OCI-LY1 (cell line): ENCODE measurements around the gene IRF5.
A peak's percentile ranks its signal among the peaks of the same experiment; 100 is the strongest.
"Not testable (repeated sequence)": the region's sequence is repeated elsewhere in the genome, so short reads cannot be mapped to it uniquely, and the experiment has no call there.

Experiments used
- H2AFZ ChIP-seq: fragments of 200-600 bp; sonication (generic), shearing (Covaris generic); 2 replicates; pipeline ENCODE4 v1.6.0; 2014; ENCODE audit warnings: antibody characterized with exemption, mild to moderate bottlenecking, low read length
- H3F3A ChIP-seq: fragments of 200-600 bp; sonication (generic), shearing (Covaris generic); 2 replicates; pipeline ENCODE4 v1.6.0; 2014; ENCODE audit warnings: mild to moderate bottlenecking, antibody characterized with exemption, low read length, moderate library complexity; ENCODE audit not compliant: insufficient read depth
- H3K27ac ChIP-seq: fragments of 200-600 bp; sonication (generic); 2 replicates; pipeline ENCODE4 v1.5.1; 2014; ENCODE audit warnings: low read length, mixed run types, mild to moderate bottlenecking, low read depth; ENCODE audit not compliant: poor library complexity, severe bottlenecking
- H3K27me3 ChIP-seq: fragments of 200-600 bp; sonication (generic); 2 replicates; pipeline ENCODE4 v1.6.0; 2014; ENCODE audit warnings: antibody characterized with exemption, mild to moderate bottlenecking, low read length, moderate library complexity; ENCODE audit not compliant: insufficient read depth
- H3K36me3 ChIP-seq: fragments of 200-600 bp; sonication (generic); 2 replicates; pipeline ENCODE4 v1.6.1; 2014; ENCODE audit warnings: mild to moderate bottlenecking, antibody characterized with exemption, low read length, moderate library complexity, mixed read lengths; ENCODE audit not compliant: insufficient read depth
- H3K4me1 ChIP-seq: fragments of 200-600 bp; sonication (generic); 2 replicates; pipeline ENCODE4 v1.5.1; 2014; ENCODE audit warnings: mild to moderate bottlenecking, low read length, moderate library complexity; ENCODE audit not compliant: insufficient read depth, severe bottlenecking
- H3K4me2 ChIP-seq: fragments of 200-600 bp; sonication (generic), shearing (Covaris generic); 2 replicates; pipeline ENCODE4 v1.6.1; 2014; ENCODE audit warnings: low read length
- H3K4me3 ChIP-seq: fragments of 200-600 bp; sonication (generic); 2 replicates; pipeline ENCODE4 v1.5.1; 2014; ENCODE audit warnings: low read length, low read depth, mild to moderate bottlenecking, mixed read lengths; ENCODE audit not compliant: poor library complexity, severe bottlenecking
- H3K79me2 ChIP-seq: fragments of 200-600 bp; shearing (Covaris generic); 2 replicates; pipeline ENCODE4 v1.6.1; 2016; ENCODE audit warnings: mixed run types, low read length, mixed read lengths; ENCODE audit not compliant: insufficient read depth
- H3K9ac ChIP-seq: fragments of 200-600 bp; sonication (generic), shearing (Covaris generic); 2 replicates; pipeline ENCODE4 v1.6.1; 2014; ENCODE audit warnings: mild to moderate bottlenecking, low read length, mixed read lengths
- H3K9me2 ChIP-seq: fragments of 200-600 bp; sonication (generic), shearing (Covaris generic); 2 replicates; pipeline ENCODE4 v1.6.1; 2014; ENCODE audit warnings: low read depth, mild to moderate bottlenecking, low read length, mixed read lengths
- H3K9me3 ChIP-seq: fragments of 200-600 bp; shearing (Covaris generic); 2 replicates; pipeline ENCODE4 v1.6.1; 2014; ENCODE audit warnings: low read length, mixed read lengths
- H4K20me1 ChIP-seq: fragments of 200-600 bp; sonication (generic), shearing (Covaris generic); 2 replicates; pipeline ENCODE4 v1.6.0; 2016; ENCODE audit warnings: mild to moderate bottlenecking, low read length; ENCODE audit not compliant: insufficient read depth
- CTCF ChIP-seq: fragments of 200-600 bp; sonication (generic), shearing (Covaris generic); IDR thresholded peaks from 2 replicates; pipeline ENCODE4 v1.5.1; 2017; ENCODE audit warnings: mild to moderate bottlenecking, antibody characterized with exemption, low read length, moderate library complexity, mixed read lengths
- EZH2 ChIP-seq: fragments of 200-600 bp; sonication (generic), shearing (Covaris generic); IDR thresholded peaks from 2 replicates; pipeline ENCODE4 v1.8.0; 2017; ENCODE audit warnings: borderline replicate concordance, mixed run types, mild to moderate bottlenecking, antibody characterized with exemption, low read length, moderate library complexity, mixed read lengths

The IRF5 gene

GRCh38 chr7:128941323-128941890, 3.7 kb downstream of the IRF5 start:
- Histone ChIP-seq H4K20me1 (no peaks in the 10 kb centered on the region), H3K36me3 (no peaks in the 10 kb centered on the region), H3K9me3 (no peaks in the 10 kb centered on the region), H3K9me2 (no peaks in the 10 kb centered on the region), H3K27ac (peak overlapping the region; percentile 76), H3K79me2 (no peaks in the 10 kb centered on the region), H3K4me1 (peaks cover 41% of the 10 kb centered on the region), H3K4me2 (peak overlapping the region; percentile 55), H3F3A (no peaks in the 10 kb centered on the region), H3K9ac (peak overlapping the region; percentile 46; the same call in 1 of the 2 replicates), H3K27me3 (0 out of 2 replicates have a peak, but pooled peaks cover 10% of the 10 kb centered on the region), H3K4me3 (peak overlapping the region; percentile 38), H2AFZ (no peak overlapping the region)
- TF ChIP-seq CTCF (no peak), EZH2 (no peak)

GRCh38 chr7:128941946-128942526, 4.3 kb downstream of the IRF5 start:
- no peak for TF ChIP-seq EZH2
- no peak for TF ChIP-seq CTCF
- no peaks in the 10 kb centered on the region for H3K9me3 ChIP-seq
- no peak overlapping the region for H3K4me2 ChIP-seq
- H3K4me1 ChIP-seq = peaks cover 41% of the 10 kb centered on the region
- H2AFZ ChIP-seq = no peak overlapping the region
- H3K9ac ChIP-seq = no peak overlapping the region
- no peak overlapping the region for H3K4me3 ChIP-seq
- no peaks in the 10 kb centered on the region for H3K36me3 ChIP-seq
- H3K27me3 ChIP-seq = 0 out of 2 replicates have a peak, but pooled peaks cover 7% of the 10 kb centered on the region
- no peaks in the 10 kb centered on the region for H3F3A ChIP-seq
- no peaks in the 10 kb centered on the region for H4K20me1 ChIP-seq
- H3K79me2 ChIP-seq = no peaks in the 10 kb centered on the region
- no peak overlapping the region for H3K27ac ChIP-seq
- H3K9me2 ChIP-seq = no peaks in the 10 kb centered on the region

GRCh38 chr7:128943251-128943650, 5.5 kb downstream of the IRF5 start:
- H2AFZ ChIP-seq, H3K4me3 ChIP-seq, H3K36me3 ChIP-seq, H3F3A ChIP-seq, H3K9me2 ChIP-seq, H4K20me1 ChIP-seq, H3K79me2 ChIP-seq, H3K27me3 ChIP-seq, H3K4me2 ChIP-seq, H3K27ac ChIP-seq, H3K9ac ChIP-seq, H3K9me3 ChIP-seq: not testable (repeated sequence)
- peaks cover 33% of the 10 kb centered on the region for H3K4me1 ChIP-seq
